Keratinocyte (primary cell): Measurements from ENCODE around the gene KLRG1. TPM values are rescaled to one million over a fixed set of nuclear protein-coding genes. Genes with fewer than 3 reads are reported as not detected.

Source experiments
- DNase-seq: peaks from one replicate; pipeline ENCODE4 v3.0.0-alpha.2; 2011; ENCODE audit warnings: low read depth, missing footprints, low spot score
- FAIRE-seq: peaks from 2 replicates; lab custom pipeline; 2011; peaks lifted over from hg19 to GRCh38; lab: Jason Lieb, UNC
- H2AFZ ChIP-seq: 2 replicates; pipeline ENCODE4 v1.6.0; 2012; ENCODE audit warnings: low read length, control low read depth, inconsistent platforms; ENCODE audit not compliant: control insufficient read depth
- H3K27ac ChIP-seq: 2 replicates; pipeline ENCODE4 v1.5.1; 2011; ENCODE audit warnings: low read length; ENCODE audit not compliant: control insufficient read depth, insufficient read depth
- H3K27me3 ChIP-seq: 3 replicates; pipeline ENCODE4 v1.6.0; 2011; ENCODE audit warnings: low read length; ENCODE audit not compliant: control insufficient read depth, insufficient read depth; ENCODE audit errors: extremely low read depth
- H3K36me3 ChIP-seq, 2 experiments: 2 replicates in 1 of 2; 3 replicates in 1 of 2; pipeline ENCODE4 v1.5.1; 2011; ENCODE audit warnings: low read length in 2 of 2, mild to moderate bottlenecking in 1 of 2; ENCODE audit not compliant: control insufficient read depth in 2 of 2, insufficient read depth in 2 of 2; ENCODE audit errors: extremely low read depth in 1 of 2
- H3K4me1 ChIP-seq: 3 replicates; pipeline ENCODE4 v1.5.1; 2011; ENCODE audit warnings: low read length; ENCODE audit not compliant: control insufficient read depth, insufficient read depth; ENCODE audit errors: extremely low read depth
- H3K4me2 ChIP-seq: 3 replicates; pipeline ENCODE4 v1.6.0; 2011; ENCODE audit warnings: low read depth, low read length; ENCODE audit not compliant: control insufficient read depth, insufficient read depth; ENCODE audit errors: extremely low read depth
- H3K4me3 ChIP-seq, 3 experiments: fragments of 200-600 bp in 1 of 3; sonication (generic) in 1 of 3; 2 replicates in 2 of 3; 3 replicates in 1 of 3; pipeline ENCODE4 v1.5.1; 2011 to 2016; ENCODE audit warnings: low read length in 3 of 3, mild to moderate bottlenecking in 3 of 3, control low read depth in 2 of 3, inconsistent platforms in 1 of 3, low read depth in 1 of 3, mixed read lengths in 1 of 3, mixed run types in 1 of 3, moderate library complexity in 1 of 3; ENCODE audit not compliant: control insufficient read depth in 2 of 3, insufficient read depth in 2 of 3; ENCODE audit errors: extremely low read depth in 1 of 3
- H3K79me2 ChIP-seq: 2 replicates; pipeline ENCODE4 v1.6.0; 2012; ENCODE audit warnings: low read length; ENCODE audit not compliant: control insufficient read depth, insufficient read depth
- H3K9ac ChIP-seq: 3 replicates; pipeline ENCODE4 v1.6.0; 2011; ENCODE audit warnings: low read length; ENCODE audit not compliant: control insufficient read depth, insufficient read depth; ENCODE audit errors: extremely low read depth
- H3K9me1 ChIP-seq: 3 replicates; pipeline ENCODE4 v1.6.0; 2011; ENCODE audit warnings: low read length; ENCODE audit not compliant: control insufficient read depth, insufficient read depth; ENCODE audit errors: extremely low read depth
- H3K9me3 ChIP-seq: 2 replicates; pipeline ENCODE4 v1.5.1; 2012; ENCODE audit warnings: low read depth, low read length; ENCODE audit not compliant: control insufficient read depth
- H4K20me1 ChIP-seq: 3 replicates; pipeline ENCODE4 v1.6.0; 2011; ENCODE audit warnings: low read length; ENCODE audit not compliant: control insufficient read depth, insufficient read depth; ENCODE audit errors: extremely low read depth
- CTCF ChIP-seq, 3 experiments: IDR thresholded peaks in 1 of 3; conservative IDR thresholded peaks in 1 of 3; optimal IDR thresholded peaks in 1 of 3; 2 replicates in 2 of 3; 3 replicates in 1 of 3; pipeline versions ENCODE3 to v1.5.1; 2011; ENCODE audit warnings: low read length in 3 of 3, mild to moderate bottlenecking in 3 of 3, moderate library complexity in 2 of 3, control low read depth in 1 of 3, inconsistent platforms in 1 of 3; ENCODE audit not compliant: insufficient read depth in 2 of 3; ENCODE audit errors: extremely low read depth in 1 of 3
- EZH2 ChIP-seq: IDR thresholded peaks from one replicate; pipeline ENCODE4 v1.6.1; 2012; ENCODE audit warnings: inconsistent platforms, mild to moderate bottlenecking, low read length, moderate library complexity
- dilution Hi-C: fragments of 300-500 bp; cut with MboI; formaldehyde crosslinking; loops from one replicate; pipeline ENCODE4 v1.7.0; 2020; ENCODE audit warnings: low sequenced_read_pairs; ENCODE audit not compliant: extremely low pct_ligation_motif_present
- polyA plus RNA-seq, 5 experiments: library from polyadenylated mRNA; depleted of rRNA in 3 of 5; stranded (reverse) in 3 of 5; stranded (forward) in 1 of 5; unstranded in 1 of 5; fragments of >200 nt; gene quantifications; 1 replicate in 1 of 5; 2 replicates in 3 of 5; 3 replicates in 1 of 5; pipeline versions ENCODE4 v1.2.1 to v1.2.3, GENCODE V29; 2011 to 2012; ENCODE audit warnings: missing spikeins in 2 of 5, low read depth in 1 of 5, low replicate concordance in 1 of 5

KLRG1 gene
- polyA plus RNA-seq, 1 donor (not counting 4 experiments of a cell fraction or from before 2014, with no cell fraction given) = 0.39 TPM

- H3K4me3 ChIP-seq = peak within 1 kb of the TSS; percentile 77 to 99 (median 98)
- DNase-seq = peak; percentile 75
- H3K36me3 ChIP-seq = peaks cover 9 to 10% of the 10 kb centered on the region in 2 experiments
- H3K9me1 ChIP-seq = no peaks in the 10 kb centered on the region
- H2AFZ ChIP-seq = peak within 1 kb of the TSS; percentile 100
- H3K27me3 ChIP-seq = no peaks in the 10 kb centered on the region
- peak within 1 kb of the TSS; percentile 97 for H3K27ac ChIP-seq
- H3K9me3 ChIP-seq = no peaks in the 10 kb centered on the region
- H3K9ac ChIP-seq = peak within 1 kb of the TSS; percentile 91
- H3K79me2 ChIP-seq = peaks cover 39% of the 10 kb centered on the region
- H4K20me1 ChIP-seq = no peaks in the 10 kb centered on the region
- peak; percentile 51 for FAIRE-seq
- dilution Hi-C loops = no loop called here
- H3K4me1 ChIP-seq = peaks cover 13% of the 10 kb centered on the region
- peak within 1 kb of the TSS; percentile 94 for H3K4me2 ChIP-seq
- peak; percentile 56 to 86 (median 74) for TF ChIP-seq CTCF (optimal IDR thresholded peaks at IDR 0.05 in 1 of 3, IDR thresholded peaks at IDR 0.05 in 1 of 3, conservative IDR thresholded peaks at IDR 0.05 in 1 of 3; ENCODE audit: extremely low read depth in 1 of 3, insufficient read depth in 2 of 3, low read length in 3 of 3)
- no peak for TF ChIP-seq EZH2
Observed at GRCh38 chr12:8949342-8950220, 39.8 kb upstream of the KLRG1 start, which contains the start of gene M6PR. Gene M6PR, minus strand, starts transcription at chr12:8949645. Its CDS starts 3,241 bp downstream, at chr12:8946404.

- H3K27ac ChIP-seq = peak overlapping the region; percentile 97
- H2AFZ ChIP-seq = peak overlapping the region; percentile 100
- H3K9me1 ChIP-seq = no peaks in the 10 kb centered on the region
- no peak for TF ChIP-seq CTCF (optimal IDR thresholded peaks at IDR 0.05 in 1 of 3, IDR thresholded peaks at IDR 0.05 in 1 of 3, conservative IDR thresholded peaks at IDR 0.05 in 1 of 3; ENCODE audit: extremely low read depth in 1 of 3, insufficient read depth in 2 of 3, low read length in 3 of 3)
- no peak for TF ChIP-seq EZH2
- peaks cover 38% of the 10 kb centered on the region for H3K79me2 ChIP-seq
- H3K9ac ChIP-seq = peak overlapping the region; percentile 91
- peak overlapping the region; percentile 77 to 99 (median 98) for H3K4me3 ChIP-seq
- H3K4me1 ChIP-seq = peaks cover 13% of the 10 kb centered on the region
- peaks cover 7 to 8% of the 10 kb centered on the region in 2 experiments for H3K36me3 ChIP-seq
- peak overlapping the region; percentile 94 for H3K4me2 ChIP-seq
- no peaks in the 10 kb centered on the region for H3K9me3 ChIP-seq
- H3K27me3 ChIP-seq = no peaks in the 10 kb centered on the region
- dilution Hi-C loops = no loop called here
- no peak for DNase-seq
- FAIRE-seq = no peak
- H4K20me1 ChIP-seq = no peaks in the 10 kb centered on the region
Observed at GRCh38 chr12:8950221-8950527, 39.2 kb upstream of the KLRG1 start.
